Right lobe of liver (tissue), 4 donors: ENCODE results near the gene ADGRL3.

Source experiments
- POLR2A ChIP-seq: fragments of 450-650 bp; IDR thresholded peaks from one replicate; pipeline ENCODE4 v1.6.1; 2017; ENCODE audit warnings: antibody characterized with exemption, mild to moderate bottlenecking
- TF ChIP-seq, protein P1 (sequence below), 4 donors: fragments of 200-600 bp in 3 of 4; fragments of 450-650 bp in 1 of 4; IDR thresholded peaks; one replicate each; pipeline versions ENCODE4 v1.5.1 to v1.8.0; 2016 to 2022; ENCODE audit warnings: antibody characterized with exemption in 4 of 4, mild to moderate bottlenecking in 2 of 4
- donor health status: DM: no; HTN: no; CAD: no.
- donor health status: DM: no; HTN: no; CAD: no.
- donor health status: DM: no; HTN: yes; CAD: no.

DNA sequence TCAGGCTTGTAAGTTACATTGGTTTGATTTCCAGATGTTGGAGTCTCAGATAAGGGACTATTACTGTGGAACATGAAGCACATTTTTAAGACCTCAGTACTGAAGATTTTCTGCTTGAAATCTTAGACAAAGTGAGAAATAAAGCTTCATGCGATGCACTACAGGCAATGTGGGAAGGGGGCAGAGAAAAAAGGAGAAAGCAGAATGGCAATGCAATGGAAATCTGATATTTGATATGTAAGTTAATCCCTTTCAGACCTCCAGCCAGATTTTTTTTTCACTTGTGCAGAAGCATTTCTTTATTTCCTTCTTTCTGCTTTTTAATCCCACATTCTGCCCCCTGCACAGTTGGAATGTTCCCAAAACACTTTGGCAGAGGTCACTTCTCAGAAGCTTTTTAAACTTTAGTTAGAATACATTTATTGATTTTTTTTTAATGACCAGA is 174.3 kb downstream of the ADGRL3 start:
- TF ChIP-seq, protein P1, sequence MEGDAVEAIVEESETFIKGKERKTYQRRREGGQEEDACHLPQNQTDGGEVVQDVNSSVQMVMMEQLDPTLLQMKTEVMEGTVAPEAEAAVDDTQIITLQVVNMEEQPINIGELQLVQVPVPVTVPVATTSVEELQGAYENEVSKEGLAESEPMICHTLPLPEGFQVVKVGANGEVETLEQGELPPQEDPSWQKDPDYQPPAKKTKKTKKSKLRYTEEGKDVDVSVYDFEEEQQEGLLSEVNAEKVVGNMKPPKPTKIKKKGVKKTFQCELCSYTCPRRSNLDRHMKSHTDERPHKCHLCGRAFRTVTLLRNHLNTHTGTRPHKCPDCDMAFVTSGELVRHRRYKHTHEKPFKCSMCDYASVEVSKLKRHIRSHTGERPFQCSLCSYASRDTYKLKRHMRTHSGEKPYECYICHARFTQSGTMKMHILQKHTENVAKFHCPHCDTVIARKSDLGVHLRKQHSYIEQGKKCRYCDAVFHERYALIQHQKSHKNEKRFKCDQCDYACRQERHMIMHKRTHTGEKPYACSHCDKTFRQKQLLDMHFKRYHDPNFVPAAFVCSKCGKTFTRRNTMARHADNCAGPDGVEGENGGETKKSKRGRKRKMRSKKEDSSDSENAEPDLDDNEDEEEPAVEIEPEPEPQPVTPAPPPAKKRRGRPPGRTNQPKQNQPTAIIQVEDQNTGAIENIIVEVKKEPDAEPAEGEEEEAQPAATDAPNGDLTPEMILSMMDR (IDR thresholded peaks at IDR 0.05): no peak
- TF ChIP-seq POLR2A: no peak
